Measurements from ENCODE around the gene OCSTAMP.
A peak's percentile ranks its signal among the peaks of the same experiment; 100 is the strongest.

Gene OCSTAMP

GRCh38 chr20:46551522-46552381, 1.3 kb upstream of the OCSTAMP start:
- no peak for DNase-seq

GRCh38 chr20:46549188-46549972, 1.1 kb downstream of the OCSTAMP start:
- DNase-seq = no peak

- no peak for DNase-seq
Measured at GRCh38 chr20:46548688-46549087, 1.8 kb downstream of the OCSTAMP start.

- no peak for DNase-seq
Measured at GRCh38 chr20:46547995-46548394, 2.5 kb downstream of the OCSTAMP start.

- DNase-seq = no peak
Measured at GRCh38 chr20:46546936-46547335, 3.5 kb downstream of the OCSTAMP start.

- no peak for DNase-seq
Measured at GRCh38 chr20:46546298-46546697, 4.2 kb downstream of the OCSTAMP start.

GRCh38 chr20:46545827-46546138, 4.7 kb downstream of the OCSTAMP start:
- DNase-seq = no peak

- DNase-seq = peak; percentile 59 to 68
Measured at GRCh38 chr20:46545077-46545826, 5.2 kb downstream of the OCSTAMP start.

GRCh38 chr20:46544576-46544975, 5.9 kb downstream of the OCSTAMP start:
- no peak for DNase-seq

- DNase-seq = no peak
Measured at GRCh38 chr20:46543959-46544358, 6.5 kb downstream of the OCSTAMP start.

GRCh38 chr20:46543033-46543432, 7.4 kb downstream of the OCSTAMP start:
- DNase-seq = no peak

- no peak for DNase-seq
Measured at GRCh38 chr20:46541229-46541935, 9.1 kb downstream of the OCSTAMP start.

GRCh38 chr20:46539113-46539512, 11.3 kb downstream of the OCSTAMP start:
- DNase-seq = no peak

GRCh38 chr20:46530640-46531039, 19.8 kb downstream of the OCSTAMP start:
- DNase-seq = no peak

- DNase-seq = no peak
Measured at GRCh38 chr20:46523696-46524328, 26.6 kb downstream of the OCSTAMP start.

- no peak for DNase-seq
Measured at GRCh38 chr20:46523108-46523507, 27.3 kb downstream of the OCSTAMP start.

- peak; percentile 55 to 60 for DNase-seq
Measured at GRCh38 chr20:46520976-46521579, 29.4 kb downstream of the OCSTAMP start.

GRCh38 chr20:46520540-46520939, 29.9 kb downstream of the OCSTAMP start:
- no peak for DNase-seq

GRCh38 chr20:46519471-46520068, 30.9 kb downstream of the OCSTAMP start:
- no peak for DNase-seq

GRCh38 chr20:46512943-46513844, 37.3 kb downstream of the OCSTAMP start, which contains the start of gene ZNF334:
TSS of gene ZNF334 (minus strand) at chr20:46513559. CDS start at chr20:46512102, 1,457 bp downstream.
- DNase-seq = peak; percentile 63 to 72
